ENCODE measurements around the gene SLC2A13.

The SLC2A13 gene

GRCh38 chr12:40105515-40106201 is at the start of gene SLC2A13:
TSS of gene SLC2A13 (minus strand) at chr12:40106081. CDS start at chr12:40105808, 273 bp downstream.
- POLR2A ChIA-PET = no interaction called here
- no peak for TF ChIP-seq CTCF (IDR thresholded peaks at IDR 0.05; ENCODE audit: control extremely low read depth, extremely low read depth, low read depth, missing control alignments)
- DNase-seq (ENCODE audit: extremely low spot score) = peak; percentile 86
- CTCF ChIA-PET = interaction anchor here (0.9 to 9.6 kb wide), 10 partner anchors 9 to 93 kb away, joined by 3 to 66 read pairs (median 4); no protein-coding TSS in a partner anchor

DNA sequence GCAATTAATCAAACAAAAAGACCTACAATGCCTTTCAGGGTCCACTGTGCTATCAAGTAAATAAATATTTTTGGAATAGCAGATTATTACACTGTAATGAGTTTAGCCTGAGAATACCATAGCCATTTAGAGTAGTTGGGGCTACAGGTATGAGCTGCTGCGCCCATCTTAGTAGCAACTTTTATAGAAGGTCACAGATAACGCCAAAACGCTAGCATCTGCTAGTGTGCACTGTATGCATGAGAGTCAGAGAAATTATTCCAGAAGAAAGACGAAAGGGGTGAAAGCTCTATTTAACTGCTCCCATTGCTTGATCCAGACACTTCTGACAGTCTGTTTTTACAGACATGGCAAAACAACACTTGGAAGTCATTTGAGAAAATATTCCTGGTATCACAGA is 48.5 kb upstream of the SLC2A13 start:
- POLR2A ChIA-PET = no interaction called here
- DNase-seq (ENCODE audit: extremely low spot score) = no peak
- no peak for TF ChIP-seq CTCF (IDR thresholded peaks at IDR 0.05; ENCODE audit: control extremely low read depth, extremely low read depth, low read depth, missing control alignments)
- CTCF ChIA-PET = interaction anchor here (0.7 to 1.4 kb wide), 3 partner anchors 19 to 160 kb away, joined by 3 read pairs; no protein-coding TSS in a partner anchor

GRCh38 chr12:40153432-40153831 is 47.6 kb upstream of the SLC2A13 start:
- POLR2A ChIA-PET = no interaction called here
- no peak for DNase-seq (ENCODE audit: extremely low spot score)
- TF ChIP-seq CTCF (IDR thresholded peaks at IDR 0.05; ENCODE audit: control extremely low read depth, extremely low read depth, low read depth, missing control alignments) = no peak
- CTCF ChIA-PET = interaction anchor here (0.7 to 1.4 kb wide), 3 partner anchors 55 to 161 kb away, joined by 3 read pairs; no protein-coding TSS in a partner anchor

GRCh38 chr12:40152783-40153383 is 47.0 kb upstream of the SLC2A13 start:
- TF ChIP-seq CTCF (IDR thresholded peaks at IDR 0.05; ENCODE audit: control extremely low read depth, extremely low read depth, low read depth, missing control alignments) = peak; percentile 84
- ChIA-PET POLR2A (no interaction called here), CTCF (interaction anchor here (1.3 kb wide), 1 partner anchor 56 kb away, joined by 3 read pairs; no protein-coding TSS in a partner anchor)
- no peak for DNase-seq (ENCODE audit: extremely low spot score)

- CTCF ChIA-PET = interaction anchor here (1.0 to 1.3 kb wide), 2 partner anchors 9 to 39 kb away, joined by 3 read pairs; no protein-coding TSS in a partner anchor
- no peak for TF ChIP-seq CTCF (IDR thresholded peaks at IDR 0.05; ENCODE audit: control extremely low read depth, extremely low read depth, low read depth, missing control alignments)
- POLR2A ChIA-PET = no interaction called here
- no peak for DNase-seq (ENCODE audit: extremely low spot score)
These were observed 43.9 kb upstream of the SLC2A13 start for GRCh38 chr12:40149673-40150260.
